ENCODE data around the gene ATP8A2. TPM values are rescaled to one million over a fixed set of nuclear protein-coding genes. Genes with fewer than 3 reads are reported as not detected.

ATP8A2 gene
- total RNA-seq, 4 donors from 2014 or later: not detected

DNA sequence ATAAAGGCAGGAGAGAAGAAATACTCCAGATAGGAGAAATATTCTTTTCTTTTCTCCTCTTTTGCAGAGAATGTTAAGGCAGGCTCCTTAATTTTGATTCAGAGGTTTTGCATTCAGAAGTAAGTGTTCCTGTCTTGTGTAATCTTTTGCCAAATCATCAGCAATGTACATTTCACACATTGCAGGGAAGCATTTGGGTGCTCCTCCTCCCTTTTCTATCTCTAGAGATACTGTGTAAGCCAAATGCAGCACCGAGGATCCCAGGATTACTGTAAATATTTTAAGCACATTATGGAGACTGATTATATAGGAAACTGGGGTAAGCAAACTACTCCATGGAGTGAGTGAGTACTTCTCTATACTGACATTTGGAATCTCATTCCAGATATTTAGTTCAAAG lies 7.2 kb downstream of the ATP8A2 start:
- DNase-seq: no peak
- intact Hi-C loops (cut with DNase I; ENCODE audit: low total_unique reads): no loop called here
- in situ Hi-C loops (cut with MboI; ENCODE audit: low sequenced_read_pairs in 4 of 4): no loop called here

GRCh38 chr13:25380082-25380481 lies 8.3 kb downstream of the ATP8A2 start:
- no peaks in the 10 kb centered on the region for H3K36me3 ChIP-seq
- no peak for TF ChIP-seq CTCF (IDR thresholded peaks at IDR 0.05 in 4 of 5, conservative IDR thresholded peaks at IDR 0.05 in 1 of 5)
- no peak for TF ChIP-seq POLR2A (IDR thresholded peaks at IDR 0.05)
- no peak overlapping the region for H3K27ac ChIP-seq
- in situ Hi-C loops (cut with MboI; ENCODE audit: low sequenced_read_pairs in 4 of 4): no loop called here
- H3K9me3 ChIP-seq: no peaks in the 10 kb centered on the region
- DNase-seq (no peak), ATAC-seq (no peak)
- H3K4me1 ChIP-seq: no peaks in the 10 kb centered on the region
- H3K27me3 ChIP-seq: peaks cover 0 to 14% (median 8%) of the 10 kb centered on the region in 3 donors
- intact Hi-C loops (cut with DNase I; ENCODE audit: low total_unique reads): no loop called here
- H3K4me3 ChIP-seq: no peak overlapping the region

More for the DNA sequence above, 7.2 kb downstream of the ATP8A2 start:
- no peaks in the 10 kb centered on the region for H3K36me3 ChIP-seq
- TF ChIP-seq POLR2A (IDR thresholded peaks at IDR 0.05) (no peak), CTCF (IDR thresholded peaks at IDR 0.05 in 4 of 5, conservative IDR thresholded peaks at IDR 0.05 in 1 of 5) (no peak)
- H3K9me3 ChIP-seq: no peaks in the 10 kb centered on the region
- no peaks in the 10 kb centered on the region for H3K4me1 ChIP-seq
- H3K27ac ChIP-seq: no peak overlapping the region
- ATAC-seq: no peak
- no peak overlapping the region for H3K4me3 ChIP-seq
- H3K27me3 ChIP-seq: peaks cover 0 to 17% (median 9%) of the 10 kb centered on the region in 3 donors

- Histone ChIP-seq H3K36me3 (no peaks in the 10 kb centered on the region), H3K27ac (no peak overlapping the region), H3K4me1 (no peaks in the 10 kb centered on the region), H3K4me3 (no peak overlapping the region), H3K27me3 (peaks cover 0 to 6% (median 5%) of the 10 kb centered on the region in 3 donors), H3K9me3 (no peaks in the 10 kb centered on the region)
- TF ChIP-seq POLR2A (IDR thresholded peaks at IDR 0.05) (no peak), CTCF (IDR thresholded peaks at IDR 0.05 in 4 of 5, conservative IDR thresholded peaks at IDR 0.05 in 1 of 5) (no peak)
- in situ Hi-C loops (cut with MboI; ENCODE audit: low sequenced_read_pairs in 4 of 4) (no loop called here), intact Hi-C loops (cut with DNase I; ENCODE audit: low total_unique reads) (no loop called here)
- DNase-seq: no peak
- ATAC-seq: no peak
These were observed 9.1 kb downstream of the ATP8A2 start for GRCh38 chr13:25380741-25381324.

GRCh38 chr13:25384758-25385410 lies 13.1 kb downstream of the ATP8A2 start:
- Histone ChIP-seq H3K9me3 (no peaks in the 10 kb centered on the region), H3K4me1 (no peaks in the 10 kb centered on the region), H3K27ac (no peak overlapping the region), H3K36me3 (no peaks in the 10 kb centered on the region), H3K4me3 (no peak overlapping the region), H3K27me3 (peaks cover 0 to 5% (median 4%) of the 10 kb centered on the region in 3 donors)
- TF ChIP-seq POLR2A (IDR thresholded peaks at IDR 0.05) (no peak), CTCF (IDR thresholded peaks at IDR 0.05 in 4 of 5, conservative IDR thresholded peaks at IDR 0.05 in 1 of 5) (no peak)
- ATAC-seq (no peak), DNase-seq (no peak)
- intact Hi-C loops (cut with DNase I; ENCODE audit: low total_unique reads): no loop called here
- in situ Hi-C loops (cut with MboI; ENCODE audit: low sequenced_read_pairs in 4 of 4): no loop called here
